Testis (tissue), 3 donors: ENCODE data around the gene SMIM29. TPM values are rescaled to one million over a fixed set of nuclear protein-coding genes. Genes with fewer than 3 reads are reported as not detected.
"Not testable (repeated sequence)": the region's sequence is repeated elsewhere in the genome, so short reads cannot be mapped to it uniquely, and the experiment has no call there.

Experiments used
- DNase-seq: peaks from one replicate; pipeline ENCODE4 v3.0.0-alpha.2; 2019
- H3K27ac ChIP-seq, 2 donors: fragments of 200-600 bp; sonication (generic); one replicate each; pipeline ENCODE4 v1.5.1; 2019
- H3K27me3 ChIP-seq: fragments of 200-600 bp; sonication (generic); one replicate; pipeline ENCODE4 v1.5.1; 2019
- H3K36me3 ChIP-seq: fragments of 200-600 bp; sonication (generic); one replicate; pipeline ENCODE4 v1.5.1; 2017; ENCODE audit warnings: low read depth; ENCODE audit errors: missing control alignments
- H3K4me1 ChIP-seq: fragments of 200-600 bp; sonication (generic); one replicate; pipeline ENCODE4 v1.5.1; 2019
- H3K4me3 ChIP-seq, 2 donors: fragments of 200-600 bp; sonication (generic); one replicate each; pipeline ENCODE4 v1.5.1; 2017 to 2019
- H3K9me3 ChIP-seq: fragments of 200-600 bp; sonication (generic); one replicate; pipeline ENCODE4 v1.5.1; 2017
- CTCF ChIP-seq, 3 experiments: fragments of 450-650 bp in 2 of 3; fragments of 200-600 bp in 1 of 3; sonication (generic) in 1 of 3; IDR thresholded peaks; one replicate each; pipeline ENCODE4 v1.5.1; 2016 to 2019; ENCODE audit warnings: antibody characterized with exemption in 3 of 3, mild to moderate bottlenecking in 2 of 3, moderate library complexity in 1 of 3
- POLR2A ChIP-seq: fragments of 450-650 bp; IDR thresholded peaks from one replicate; pipeline ENCODE4 v1.6.1; 2017; ENCODE audit warnings: antibody characterized with exemption, mild to moderate bottlenecking, moderate library complexity
- WGBS, 2 donors: methylation state at CpG; one replicate each; pipeline ENCODE4 v1.1.5; 2018; 5-methylcytosine and 5-hydroxymethylcytosine counted together
- intact Hi-C: fragments of 100-400 bp; cut with DNase I; formaldehyde crosslinking; loops from one replicate; pipeline ENCODE4 v1.15.1; 2023; ENCODE audit warnings: low total_unique reads
- polyA plus RNA-seq: library from polyadenylated mRNA; stranded (reverse); fragments of 350-450 nt; fragmentation: Illumina TruSeq; extraction: RNeasy Lipid Tissue Mini Kit (QIAGEN cat#74804); gene quantifications from one replicate; pipeline ENCODE4 v1.2.3, GENCODE V29; 2014; ENCODE audit warnings: low read depth, low replicate concordance; ENCODE audit not compliant: insufficient read depth
- total RNA-seq, 2 donors: library from RNA; depleted of rRNA; stranded (reverse); fragments of >200 nt; gene quantifications; one replicate each; pipeline ENCODE4 v1.2.3, GENCODE V29; 2016

SMIM29 gene
- total and polyA plus RNA-seq, 3 donors from 2014 or later = 19.3 to 35.8 (median 27.6) TPM

DNA sequence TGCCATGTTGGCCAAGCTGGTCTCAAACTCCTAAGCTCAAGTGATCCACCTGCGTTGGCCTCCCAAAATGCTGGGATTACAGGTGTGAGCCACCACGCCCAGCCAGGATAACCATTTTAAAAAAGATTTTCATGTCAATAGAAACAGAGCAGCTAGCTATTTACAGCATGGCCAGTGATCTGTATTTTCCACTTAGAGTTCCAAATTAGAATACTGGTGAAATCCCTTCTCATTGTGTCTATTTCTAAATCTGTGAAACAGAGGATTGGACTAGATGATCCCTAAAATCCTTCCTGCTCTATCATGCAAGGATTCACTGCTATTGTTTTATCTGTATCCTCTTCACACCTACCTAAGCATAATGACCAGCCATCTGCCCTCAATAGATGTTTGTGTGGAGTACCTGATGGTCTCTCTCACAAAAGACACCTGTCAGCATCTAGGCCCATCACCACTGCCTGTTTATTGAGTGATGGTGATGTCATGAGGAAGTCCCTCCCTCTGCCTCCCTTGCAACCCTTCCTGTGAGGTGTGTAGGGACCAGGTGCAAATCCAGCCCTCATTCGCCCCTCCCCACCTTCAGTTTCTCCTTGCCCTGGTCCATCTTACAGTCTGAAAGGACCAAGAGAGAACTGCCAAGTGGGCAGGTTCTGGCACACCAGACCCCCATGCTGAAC is 26.5 kb upstream of the SMIM29 start:
- no peak for TF ChIP-seq CTCF (IDR thresholded peaks at IDR 0.05)
- no peak for TF ChIP-seq POLR2A
- WGBS, 2 donors = 79 to 81% methylated on average over 3 of the region's 3 CpGs
- intact Hi-C loops = no loop called here

GRCh38 chr6:34274129-34274528 is 25.3 kb upstream of the SMIM29 start:
- Histone ChIP-seq H3K4me3 (no peak overlapping the region), H3K27me3 (no peaks in the 10 kb centered on the region), H3K27ac (no peak overlapping the region), H3K4me1 (no peaks in the 10 kb centered on the region), H3K9me3 (no peaks in the 10 kb centered on the region), H3K36me3 (no peaks in the 10 kb centered on the region)
- TF ChIP-seq POLR2A (no peak), CTCF (IDR thresholded peaks at IDR 0.05) (no peak)
- no peak for DNase-seq
- intact Hi-C loops = no loop called here
- 92 to 100% methylated on average over 1 of the region's 1 CpG for WGBS, 2 donors

More for the DNA sequence above, 26.5 kb upstream of the SMIM29 start:
- Histone ChIP-seq H3K27ac (no peak overlapping the region), H3K9me3 (no peaks in the 10 kb centered on the region), H3K4me1 (no peaks in the 10 kb centered on the region), H3K4me3 (no peak overlapping the region), H3K36me3 (no peaks in the 10 kb centered on the region), H3K27me3 (no peaks in the 10 kb centered on the region)
- DNase-seq = no peak

DNA sequence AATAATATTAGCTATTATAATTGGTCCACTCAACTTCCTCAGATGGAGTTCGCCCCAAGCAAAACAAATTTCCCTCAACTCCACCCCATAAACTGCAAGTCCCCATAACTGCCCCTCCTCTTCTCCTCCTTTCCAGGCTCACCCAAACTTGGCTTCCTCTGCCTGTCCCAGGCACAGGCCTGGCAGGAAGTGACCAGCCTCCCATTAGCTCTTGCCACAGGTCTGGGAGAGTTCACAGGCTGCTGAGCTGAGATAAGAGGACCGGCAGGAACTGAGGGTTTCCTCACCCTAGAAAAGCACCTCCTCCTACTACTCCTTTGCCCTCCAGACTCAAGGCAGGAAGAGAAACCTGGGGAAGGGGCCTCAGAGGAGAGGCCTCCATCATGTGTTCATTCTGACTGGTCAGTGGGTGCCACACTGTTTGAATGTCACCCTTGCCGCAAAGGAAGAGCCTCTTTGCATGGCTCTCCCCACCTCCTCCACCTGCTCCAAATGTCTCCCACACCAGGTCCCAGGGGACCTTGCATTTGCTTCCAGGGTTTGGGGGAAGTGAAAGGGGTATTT is 24.5 kb upstream of the SMIM29 start:
- no peak for DNase-seq
- intact Hi-C loops = no loop called here
- H3K4me3 ChIP-seq = no peak overlapping the region
- no peaks in the 10 kb centered on the region for H3K9me3 ChIP-seq
- 68 to 73% methylated on average over 3 of the region's 3 CpGs for WGBS, 2 donors
- H3K4me1 ChIP-seq = no peaks in the 10 kb centered on the region
- no peak for TF ChIP-seq CTCF (IDR thresholded peaks at IDR 0.05)
- no peak for TF ChIP-seq POLR2A
- no peaks in the 10 kb centered on the region for H3K36me3 ChIP-seq
- H3K27me3 ChIP-seq = no peaks in the 10 kb centered on the region
- H3K27ac ChIP-seq = no peak overlapping the region

- Histone ChIP-seq H3K27me3 (no peaks in the 10 kb centered on the region), H3K4me1 (no peaks in the 10 kb centered on the region), H3K36me3 (no peaks in the 10 kb centered on the region), H3K4me3 (no peak overlapping the region), H3K27ac (no peak overlapping the region), H3K9me3 (no peaks in the 10 kb centered on the region)
- intact Hi-C loops = no loop called here
- TF ChIP-seq CTCF (IDR thresholded peaks at IDR 0.05) (no peak), POLR2A (no peak)
- no peak for DNase-seq
- 89 to 92% methylated on average over 13 of the region's 13 CpGs for WGBS, 2 donors
Observed at GRCh38 chr6:34272013-34272926, 23.5 kb upstream of the SMIM29 start.

DNA sequence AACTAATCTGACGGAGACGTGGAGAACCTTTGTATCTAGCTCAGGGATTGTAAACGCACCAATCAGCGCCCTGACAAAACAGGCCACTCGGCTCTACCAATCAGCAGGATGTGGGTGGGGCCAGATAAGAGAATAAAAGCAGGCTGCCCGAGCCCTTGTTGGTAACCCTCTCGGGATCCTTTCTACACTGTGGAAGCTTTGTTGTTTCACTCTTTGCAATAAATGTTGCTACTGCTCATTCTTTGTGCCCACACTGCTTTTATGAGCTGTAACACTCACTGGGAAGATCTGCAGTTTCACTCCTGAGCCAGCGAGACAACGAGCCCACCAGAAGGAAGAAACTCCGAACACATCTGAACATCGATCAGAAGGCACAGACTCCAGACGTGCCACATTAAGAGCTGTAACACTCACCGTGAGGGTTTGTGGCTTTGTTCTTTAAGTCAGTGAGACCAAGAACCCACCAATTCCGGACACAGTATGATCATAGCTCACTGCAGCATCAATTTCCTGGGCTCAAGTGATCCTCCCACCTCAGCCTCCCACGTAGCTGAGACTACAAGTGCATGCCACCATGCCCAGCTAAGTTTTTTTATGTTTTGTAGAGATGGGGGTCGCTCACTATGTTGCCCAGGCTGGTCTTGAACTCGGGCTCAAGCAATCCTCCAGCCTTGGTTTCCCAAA is 21.0 kb upstream of the SMIM29 start:
- H3K4me3 ChIP-seq, H3K27me3 ChIP-seq, intact Hi-C loops, H3K9me3 ChIP-seq, H3K36me3 ChIP-seq, H3K4me1 ChIP-seq, H3K27ac ChIP-seq: not testable (repeated sequence)
- peak; percentile 40 for DNase-seq
- 52 to 74% methylated on average over 15 to 17 of the region's 17 CpGs for WGBS, 2 donors

GRCh38 chr6:34269132-34269531 is 20.3 kb upstream of the SMIM29 start:
- H3K4me1 ChIP-seq, H3K36me3 ChIP-seq, intact Hi-C loops, H3K27ac ChIP-seq, H3K27me3 ChIP-seq, H3K9me3 ChIP-seq, DNase-seq: not testable (repeated sequence)
- WGBS, 2 donors = 69% methylated on average over 12 of the region's 25 CpGs; no CpG with 5 or more reads in 1 of the 2 donors
- peak overlapping the region in 1 of 2 donors; percentile 26 for H3K4me3 ChIP-seq
